PFSK-1 (cell line): Measurements from ENCODE around the gene CNTN4.

ENCODE experiments used
- FOXP2 ChIP-seq: optimal IDR thresholded peaks from 2 replicates; pipeline ENCODE3; 2011; ENCODE audit warnings: borderline replicate concordance, control low read depth, inconsistent platforms; ENCODE audit not compliant: insufficient read depth; ENCODE audit errors: extremely low read length, extremely low read depth
- POLR2AphosphoS5 ChIP-seq: IDR thresholded peaks from 2 replicates; pipeline ENCODE4 v1.6.1; 2012; ENCODE audit warnings: low read depth, mild to moderate bottlenecking, control low read depth, low read length, moderate library complexity
- REST ChIP-seq, 2 experiments: IDR thresholded peaks; 2 replicates each; pipeline versions ENCODE4 v1.6.1 to v1.8.0; 2011 to 2012; ENCODE audit warnings: low read depth in 2 of 2, low read length in 2 of 2, control low read depth in 1 of 2, inconsistent platforms in 1 of 2, mild to moderate bottlenecking in 1 of 2, moderate library complexity in 1 of 2; ENCODE audit not compliant: insufficient read depth in 1 of 2
- SIN3A ChIP-seq: IDR thresholded peaks from 2 replicates; pipeline ENCODE4 v1.6.1; 2012; ENCODE audit warnings: mild to moderate bottlenecking, low read length, moderate library complexity, borderline replicate concordance; ENCODE audit not compliant: insufficient read depth
- TAF1 ChIP-seq: IDR thresholded peaks from 2 replicates; pipeline ENCODE4 v1.6.1; 2012; ENCODE audit warnings: low read length, control low read depth, borderline replicate concordance; ENCODE audit not compliant: insufficient read depth

Gene CNTN4

GRCh38 chr3:2944628-2945027 is 846.0 kb downstream of the CNTN4 start:
- no peak for TF ChIP-seq POLR2AphosphoS5
- TF ChIP-seq SIN3A = no peak
- no peak for TF ChIP-seq TAF1
- no peak for TF ChIP-seq REST (IDR thresholded peaks at IDR 0.05; ENCODE audit: insufficient read depth in 1 of 2, low read depth in 2 of 2, low read length in 2 of 2)
- no peak for TF ChIP-seq FOXP2

- TF ChIP-seq FOXP2 (no peak), POLR2AphosphoS5 (no peak), REST (IDR thresholded peaks at IDR 0.05; ENCODE audit: insufficient read depth in 1 of 2, low read depth in 2 of 2, low read length in 2 of 2) (no peak), TAF1 (no peak), SIN3A (no peak)
These were observed 846.5 kb downstream of the CNTN4 start for GRCh38 chr3:2945121-2945520.

- TF ChIP-seq SIN3A = no peak
- TF ChIP-seq FOXP2 = no peak
- TF ChIP-seq TAF1 = no peak
- no peak for TF ChIP-seq POLR2AphosphoS5
- no peak for TF ChIP-seq REST (IDR thresholded peaks at IDR 0.05; ENCODE audit: insufficient read depth in 1 of 2, low read depth in 2 of 2, low read length in 2 of 2)
These were observed 848.9 kb downstream of the CNTN4 start for GRCh38 chr3:2947536-2947935.

- TF ChIP-seq POLR2AphosphoS5 (no peak), SIN3A (no peak), FOXP2 (no peak), TAF1 (no peak), REST (IDR thresholded peaks at IDR 0.05; ENCODE audit: insufficient read depth in 1 of 2, low read depth in 2 of 2, low read length in 2 of 2) (no peak)
These were observed 850.2 kb downstream of the CNTN4 start for GRCh38 chr3:2948882-2949281.

- TF ChIP-seq FOXP2 (no peak), TAF1 (no peak), REST (IDR thresholded peaks at IDR 0.05; ENCODE audit: insufficient read depth in 1 of 2, low read depth in 2 of 2, low read length in 2 of 2) (no peak)
These were observed 851.5 kb downstream of the CNTN4 start for GRCh38 chr3:2950159-2950558.
